WTC11 (cell line): ENCODE measurements around the gene KAT7.

Experiments
- ATF3 ChIP-seq: sonication (generic); formaldehyde crosslinking; conservative IDR thresholded peaks from 2 replicates; pipeline ENCODE4 v1.8.1; 2022; ENCODE audit warnings: mild to moderate bottlenecking, missing genetic modification reagents
- CTCF ChIP-seq: fragments of 200-600 bp; IDR thresholded peaks from 2 replicates; pipeline ENCODE4 v1.8.0; 2022; ENCODE audit warnings: antibody characterized with exemption
- E2F1 ChIP-seq: sonication (generic); formaldehyde crosslinking; IDR thresholded peaks from 2 replicates; pipeline ENCODE4 v1.8.0; 2022; ENCODE audit warnings: mild to moderate bottlenecking, missing genetic modification reagents
- ELF4 ChIP-seq: sonication (generic); formaldehyde crosslinking; IDR thresholded peaks from 2 replicates; pipeline ENCODE4 v1.8.1; 2022; ENCODE audit warnings: low read depth, mild to moderate bottlenecking, moderate library complexity, missing genetic modification reagents
- MAX ChIP-seq: sonication (generic); formaldehyde crosslinking; IDR thresholded peaks from 2 replicates; pipeline ENCODE4 v1.8.0; 2022; ENCODE audit warnings: mild to moderate bottlenecking, missing genetic modification reagents
- NFE2L1 ChIP-seq: sonication (generic); formaldehyde crosslinking; IDR thresholded peaks from 2 replicates; pipeline ENCODE4 v1.8.1; 2023; ENCODE audit warnings: missing genetic modification reagents
- RELA ChIP-seq: sonication (generic); formaldehyde crosslinking; IDR thresholded peaks from 2 replicates; pipeline ENCODE4 v1.8.1; 2022; ENCODE audit warnings: missing genetic modification reagents, mild to moderate bottlenecking, borderline replicate concordance
- SP1 ChIP-seq: sonication (generic); formaldehyde crosslinking; conservative IDR thresholded peaks from 2 replicates; pipeline ENCODE4 v1.8.1; 2022; ENCODE audit warnings: missing genetic modification reagents
- STAT6 ChIP-seq: sonication (generic); formaldehyde crosslinking; conservative IDR thresholded peaks from 2 replicates; pipeline ENCODE4 v1.8.1; 2023; ENCODE audit warnings: mild to moderate bottlenecking, low read depth, missing genetic modification reagents, moderate library complexity
- TP53 ChIP-seq: sonication (generic); formaldehyde crosslinking; IDR thresholded peaks from 2 replicates; pipeline ENCODE4 v1.8.1; 2023; ENCODE audit warnings: mild to moderate bottlenecking, missing genetic modification reagents
- USF2 ChIP-seq: sonication (generic); formaldehyde crosslinking; IDR thresholded peaks from 2 replicates; pipeline ENCODE4 v1.8.1; 2023; ENCODE audit warnings: mild to moderate bottlenecking, missing genetic modification reagents, moderate library complexity

GRCh38 chr17:49841548-49841947, 53.1 kb downstream of the KAT7 start:
- TF ChIP-seq STAT6 (no peak), TP53 (no peak), CTCF (no peak), SP1 (CRISPR knock-in tag) (no peak), USF2 (no peak), ELF4 (CRISPR knock-in tag) (no peak), E2F1 (no peak), RELA (CRISPR knock-in tag) (no peak), NFE2L1 (CRISPR knock-in tag) (no peak), MAX (no peak), ATF3 (CRISPR knock-in tag) (no peak)
